Transverse colon (tissue), 4 donors: ENCODE results near the gene PANK4.

Experiments
- EP300 ChIP-seq: sonication (generic); formaldehyde crosslinking; IDR thresholded peaks from one replicate; pipeline ENCODE4 v1.6.1; 2017; ENCODE audit warnings: antibody characterized with exemption, low read depth
- POLR2A ChIP-seq: fragments of 450-650 bp; IDR thresholded peaks from one replicate; pipeline ENCODE4 v1.6.1; 2016; ENCODE audit warnings: antibody characterized with exemption, mild to moderate bottlenecking, moderate library complexity
- POLR2AphosphoS5 ChIP-seq, 3 donors: sonication (generic); formaldehyde crosslinking; IDR thresholded peaks; one replicate each; pipeline ENCODE4 v1.6.1; 2016; ENCODE audit warnings: antibody characterized with exemption in 3 of 3
- TF ChIP-seq, protein P1 (sequence below), 5 experiments: fragments of 200-600 bp in 3 of 5; fragments of 450-650 bp in 2 of 5; sonication (generic) in 3 of 5; IDR thresholded peaks; 1 replicate in 2 of 5; 2 replicates in 3 of 5; pipeline ENCODE4 v1.5.1; 2016 to 2017; ENCODE audit warnings: antibody characterized with exemption in 5 of 5, inconsistent platforms in 3 of 5, mild to moderate bottlenecking in 2 of 5, moderate library complexity in 1 of 5

DNA sequence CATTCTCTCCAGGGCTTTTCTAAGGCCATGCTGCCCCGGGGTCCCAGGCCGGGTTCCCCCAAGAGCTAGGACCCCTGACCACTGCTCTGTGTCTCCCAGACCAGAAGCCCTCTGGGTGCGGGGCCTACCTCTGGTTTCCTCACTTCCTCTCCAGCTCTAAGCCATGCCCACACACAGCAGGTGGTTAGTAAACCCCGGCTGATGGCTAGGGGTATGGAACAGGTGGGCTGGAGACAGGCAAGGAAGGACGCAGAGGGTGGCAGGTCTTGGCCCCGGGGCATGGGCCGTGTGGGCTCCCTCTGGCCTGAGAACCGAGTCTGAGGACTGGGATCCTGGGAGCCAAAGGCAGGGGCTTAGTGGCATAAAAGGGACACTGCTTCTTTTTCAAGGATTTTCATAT is 66.2 kb downstream of the PANK4 start:
- TF ChIP-seq, protein P1, sequence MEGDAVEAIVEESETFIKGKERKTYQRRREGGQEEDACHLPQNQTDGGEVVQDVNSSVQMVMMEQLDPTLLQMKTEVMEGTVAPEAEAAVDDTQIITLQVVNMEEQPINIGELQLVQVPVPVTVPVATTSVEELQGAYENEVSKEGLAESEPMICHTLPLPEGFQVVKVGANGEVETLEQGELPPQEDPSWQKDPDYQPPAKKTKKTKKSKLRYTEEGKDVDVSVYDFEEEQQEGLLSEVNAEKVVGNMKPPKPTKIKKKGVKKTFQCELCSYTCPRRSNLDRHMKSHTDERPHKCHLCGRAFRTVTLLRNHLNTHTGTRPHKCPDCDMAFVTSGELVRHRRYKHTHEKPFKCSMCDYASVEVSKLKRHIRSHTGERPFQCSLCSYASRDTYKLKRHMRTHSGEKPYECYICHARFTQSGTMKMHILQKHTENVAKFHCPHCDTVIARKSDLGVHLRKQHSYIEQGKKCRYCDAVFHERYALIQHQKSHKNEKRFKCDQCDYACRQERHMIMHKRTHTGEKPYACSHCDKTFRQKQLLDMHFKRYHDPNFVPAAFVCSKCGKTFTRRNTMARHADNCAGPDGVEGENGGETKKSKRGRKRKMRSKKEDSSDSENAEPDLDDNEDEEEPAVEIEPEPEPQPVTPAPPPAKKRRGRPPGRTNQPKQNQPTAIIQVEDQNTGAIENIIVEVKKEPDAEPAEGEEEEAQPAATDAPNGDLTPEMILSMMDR (IDR thresholded peaks at IDR 0.05): no peak
- TF ChIP-seq POLR2A: no peak
- TF ChIP-seq POLR2AphosphoS5 (IDR thresholded peaks at IDR 0.05): no peak
- TF ChIP-seq EP300: no peak
